Measurements from ENCODE around the gene MKNK2.
"Not testable (repeated sequence)": the region's sequence is repeated elsewhere in the genome, so short reads cannot be mapped to it uniquely, and the experiment has no call there.

Gene MKNK2

DNA sequence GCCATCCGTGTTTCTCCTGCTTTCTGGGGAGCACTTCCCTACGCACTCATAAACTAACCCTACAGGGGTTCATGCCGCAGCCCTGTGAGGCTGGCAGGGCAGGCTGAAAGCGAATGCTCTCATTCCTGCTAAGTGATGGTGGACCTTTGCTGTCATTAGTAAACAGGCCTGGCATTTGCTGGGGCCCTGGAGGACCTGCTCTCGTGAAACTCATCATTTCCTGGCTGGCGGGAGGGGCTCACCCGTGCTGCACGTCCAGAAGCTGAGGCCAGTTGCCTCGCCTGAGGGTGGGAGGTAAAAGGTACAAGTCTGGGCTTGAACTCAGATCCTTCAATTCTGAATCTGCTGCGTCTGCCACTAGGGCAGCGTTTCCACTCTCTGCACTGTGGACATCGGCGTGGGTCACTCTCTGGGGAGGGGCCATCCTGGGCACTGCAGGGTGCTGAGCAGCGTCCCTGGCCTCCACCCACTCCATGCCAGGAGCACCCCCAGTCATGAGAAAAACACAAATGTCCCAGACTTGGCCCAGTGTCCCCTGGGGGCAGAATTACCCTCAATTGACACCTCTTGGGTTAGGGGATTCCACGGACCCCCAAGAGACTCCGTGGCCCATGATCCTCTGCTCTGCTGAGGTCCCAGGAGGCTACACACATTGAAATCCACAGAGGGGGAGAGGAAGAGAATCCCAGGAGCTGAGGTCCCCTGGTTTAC is 38.1 kb upstream of the MKNK2 start:
- DNase-seq (ENCODE audit: extremely low read depth, insufficient read length), result peak; percentile 76
- TF ChIP-seq, protein P1, sequence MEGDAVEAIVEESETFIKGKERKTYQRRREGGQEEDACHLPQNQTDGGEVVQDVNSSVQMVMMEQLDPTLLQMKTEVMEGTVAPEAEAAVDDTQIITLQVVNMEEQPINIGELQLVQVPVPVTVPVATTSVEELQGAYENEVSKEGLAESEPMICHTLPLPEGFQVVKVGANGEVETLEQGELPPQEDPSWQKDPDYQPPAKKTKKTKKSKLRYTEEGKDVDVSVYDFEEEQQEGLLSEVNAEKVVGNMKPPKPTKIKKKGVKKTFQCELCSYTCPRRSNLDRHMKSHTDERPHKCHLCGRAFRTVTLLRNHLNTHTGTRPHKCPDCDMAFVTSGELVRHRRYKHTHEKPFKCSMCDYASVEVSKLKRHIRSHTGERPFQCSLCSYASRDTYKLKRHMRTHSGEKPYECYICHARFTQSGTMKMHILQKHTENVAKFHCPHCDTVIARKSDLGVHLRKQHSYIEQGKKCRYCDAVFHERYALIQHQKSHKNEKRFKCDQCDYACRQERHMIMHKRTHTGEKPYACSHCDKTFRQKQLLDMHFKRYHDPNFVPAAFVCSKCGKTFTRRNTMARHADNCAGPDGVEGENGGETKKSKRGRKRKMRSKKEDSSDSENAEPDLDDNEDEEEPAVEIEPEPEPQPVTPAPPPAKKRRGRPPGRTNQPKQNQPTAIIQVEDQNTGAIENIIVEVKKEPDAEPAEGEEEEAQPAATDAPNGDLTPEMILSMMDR (IDR thresholded peaks at IDR 0.05; ENCODE audit: insufficient read depth, low read length, poor library complexity, severe bottlenecking), result peak; percentile 4

DNA sequence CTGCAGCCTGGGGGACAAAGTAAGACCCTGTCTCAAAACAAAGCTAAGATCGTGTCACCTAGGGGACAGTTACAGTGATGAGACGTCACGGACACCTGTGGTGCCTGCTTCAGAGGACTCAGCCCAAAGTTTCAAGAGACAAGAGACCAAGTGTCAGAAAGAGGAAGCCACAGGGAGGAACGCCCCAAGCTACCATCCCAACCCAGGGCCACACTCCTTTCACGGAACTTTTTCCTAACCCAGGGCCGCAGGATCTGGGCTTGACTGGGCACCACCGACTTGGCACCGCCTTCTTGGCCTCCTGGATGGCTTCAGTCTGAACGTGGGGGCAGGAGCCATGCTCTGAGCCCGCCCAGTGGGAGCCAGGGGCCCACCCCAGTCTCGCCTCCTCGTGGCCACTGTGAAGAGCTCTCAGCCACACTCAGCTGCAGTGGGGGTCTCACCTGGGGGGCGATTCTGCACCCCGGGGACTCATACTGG is 36.6 kb upstream of the MKNK2 start:
- no peaks in the 10 kb centered on the region for H3K27me3 ChIP-seq (replicated peaks; ENCODE audit: control insufficient read depth, insufficient read depth, low read length)
- TF ChIP-seq, protein P1 (IDR thresholded peaks at IDR 0.05; ENCODE audit: insufficient read depth, low read length, poor library complexity, severe bottlenecking), result peak; percentile 49
- H3K4me3 ChIP-seq (replicated peaks; ENCODE audit: low read depth, low read length), result no peak overlapping the region
- peak; percentile 79 for DNase-seq (ENCODE audit: extremely low read depth, insufficient read length)
- H3K36me3 ChIP-seq (ENCODE audit: control insufficient read depth, insufficient read depth, low read length), result peaks cover 8% of the 10 kb centered on the region

More for the DNA sequence above, 38.1 kb upstream of the MKNK2 start:
- no peaks in the 10 kb centered on the region for H3K27me3 ChIP-seq (replicated peaks; ENCODE audit: control insufficient read depth, insufficient read depth, low read length)
- H3K36me3 ChIP-seq (ENCODE audit: control insufficient read depth, insufficient read depth, low read length), result no peaks in the 10 kb centered on the region
- H3K4me3 ChIP-seq (replicated peaks; ENCODE audit: low read depth, low read length), result peak overlapping the region; percentile 21

DNA sequence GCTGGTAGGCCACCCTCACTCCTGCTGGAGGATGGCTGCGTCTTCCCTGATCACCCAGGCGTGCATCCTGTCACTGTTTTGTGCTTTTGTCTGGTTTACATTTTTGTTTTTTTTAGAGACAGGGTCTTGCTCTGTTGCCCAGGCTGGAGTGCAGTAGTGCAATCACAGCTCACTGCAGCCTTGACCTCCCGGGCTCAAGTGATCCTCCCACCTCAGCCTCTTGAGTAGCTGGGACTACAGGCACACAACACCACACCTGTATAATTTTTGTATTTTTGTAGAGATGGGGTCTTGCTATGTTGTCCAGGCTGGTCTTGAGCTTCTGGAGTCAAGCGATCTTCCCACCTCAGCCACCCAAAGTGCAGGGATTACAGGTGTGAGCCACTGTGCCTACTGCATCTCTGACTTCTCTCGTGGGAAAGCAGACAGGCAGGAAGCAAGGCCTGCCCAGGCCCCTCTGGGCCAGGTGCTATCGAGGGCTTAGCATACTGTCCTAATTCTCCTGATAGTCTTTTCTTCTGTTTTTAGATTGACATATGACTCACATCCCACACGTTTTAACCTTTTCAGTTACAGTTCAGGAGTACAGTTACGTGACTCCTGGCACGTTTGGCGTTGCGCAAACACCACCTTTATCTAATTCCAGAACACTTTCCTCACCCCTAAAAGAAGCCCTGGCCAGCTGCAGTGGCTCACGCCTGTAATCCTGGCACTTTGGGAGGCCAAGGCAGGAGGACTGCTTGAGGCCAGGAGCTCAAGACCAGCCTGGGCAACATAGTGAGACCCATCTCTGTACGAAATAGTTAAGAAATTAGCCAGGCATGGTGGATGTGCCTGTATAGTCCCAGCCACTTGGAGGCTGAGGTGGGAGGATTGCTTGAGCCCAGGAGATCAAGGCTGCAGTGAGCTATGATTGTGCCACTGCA is 35.9 kb upstream of the MKNK2 start:
- DNase-seq (ENCODE audit: extremely low read depth, insufficient read length), result peak; percentile 77
- peaks cover 10% of the 10 kb centered on the region for H3K36me3 ChIP-seq (ENCODE audit: control insufficient read depth, insufficient read depth, low read length)
- H3K4me3 ChIP-seq (replicated peaks; ENCODE audit: low read depth, low read length); H3K27me3 ChIP-seq (replicated peaks; ENCODE audit: control insufficient read depth, insufficient read depth, low read length): not testable (repeated sequence)

DNA sequence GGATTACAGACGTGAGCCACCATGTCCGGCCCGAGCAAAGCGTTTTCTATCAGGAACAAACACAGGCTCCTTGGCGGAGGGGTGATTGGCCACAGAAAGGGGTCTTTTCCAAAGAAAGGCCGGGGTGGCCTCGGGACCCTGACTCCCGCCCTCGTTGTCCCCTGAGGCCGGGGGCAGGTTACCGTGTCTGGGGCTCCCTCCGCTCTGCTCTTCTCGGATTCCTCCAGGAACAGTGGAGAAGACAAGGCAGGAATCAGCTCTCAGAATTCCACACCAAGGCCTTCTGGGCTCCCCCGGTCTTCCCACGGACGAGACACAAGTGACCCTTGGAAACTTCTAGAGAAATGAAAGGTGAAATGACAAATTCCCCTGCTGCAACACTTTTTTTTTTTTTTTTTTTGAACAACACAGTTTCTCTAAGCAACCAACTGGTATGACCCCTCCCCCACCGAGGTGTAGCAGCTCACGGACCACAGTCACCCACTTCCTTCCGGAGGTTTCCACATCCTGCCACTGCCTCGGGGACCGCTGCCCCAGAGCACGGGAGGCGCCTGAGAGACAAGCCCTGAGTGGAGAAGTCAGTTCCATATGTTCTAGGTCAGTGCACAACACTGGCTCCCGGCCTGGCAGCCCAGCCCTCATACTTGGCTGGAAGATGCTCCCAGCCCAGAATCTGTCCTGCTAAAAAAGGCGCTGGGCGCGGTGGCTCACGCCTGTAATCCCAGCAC is 34.1 kb upstream of the MKNK2 start:
- TF ChIP-seq, protein P1 (IDR thresholded peaks at IDR 0.05; ENCODE audit: insufficient read depth, low read length, poor library complexity, severe bottlenecking), result no peak
- peak; percentile 93 for DNase-seq (ENCODE audit: extremely low read depth, insufficient read length)
- peaks cover 18% of the 10 kb centered on the region for H3K36me3 ChIP-seq (ENCODE audit: control insufficient read depth, insufficient read depth, low read length)
- H3K27me3 ChIP-seq (replicated peaks; ENCODE audit: control insufficient read depth, insufficient read depth, low read length), result no peaks in the 10 kb centered on the region
- H3K4me3 ChIP-seq (replicated peaks; ENCODE audit: low read depth, low read length), result peak overlapping the region; percentile 94

DNA sequence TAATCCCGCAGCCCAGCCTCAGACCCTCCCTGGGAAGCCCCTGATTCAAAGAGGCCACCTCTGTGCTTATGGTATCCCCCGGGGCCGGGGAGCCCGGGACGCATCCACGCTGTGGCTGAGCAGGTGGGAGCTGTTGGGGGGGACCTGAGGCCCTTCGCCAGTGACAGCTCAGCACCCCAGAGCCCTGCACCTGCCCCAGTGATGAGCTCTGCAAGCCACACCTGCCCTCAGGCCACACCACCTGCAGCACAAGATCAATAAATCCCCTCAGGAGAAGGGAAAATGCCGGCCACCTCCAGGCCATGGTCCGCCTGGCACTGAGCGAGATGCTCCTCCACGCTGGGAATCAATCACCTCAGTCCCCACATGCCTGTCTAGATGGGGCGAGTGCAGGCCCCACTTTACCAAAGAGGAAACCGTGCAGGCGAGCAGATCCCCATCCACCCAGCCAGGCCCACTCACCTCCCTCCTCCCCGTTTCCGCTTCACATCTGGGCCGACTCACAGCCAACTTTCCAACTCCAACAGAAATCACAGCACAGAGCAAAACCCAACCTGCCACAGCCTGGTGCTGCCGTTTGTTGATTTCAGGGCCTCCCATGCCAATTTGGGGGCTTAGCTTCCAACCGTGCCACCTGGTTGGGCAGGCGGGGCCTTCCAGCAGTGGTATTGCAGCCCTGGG is 32.3 kb upstream of the MKNK2 start:
- TF ChIP-seq, protein P1 (IDR thresholded peaks at IDR 0.05; ENCODE audit: insufficient read depth, low read length, poor library complexity, severe bottlenecking), result no peak
- DNase-seq (ENCODE audit: extremely low read depth, insufficient read length), result peak; percentile 69
- peaks cover 36% of the 10 kb centered on the region for H3K36me3 ChIP-seq (ENCODE audit: control insufficient read depth, insufficient read depth, low read length)
- H3K27me3 ChIP-seq (replicated peaks; ENCODE audit: control insufficient read depth, insufficient read depth, low read length), result no peaks in the 10 kb centered on the region
- H3K4me3 ChIP-seq (replicated peaks; ENCODE audit: low read depth, low read length), result peak overlapping the region; percentile 94
